Activated gamma-delta T cell (primary cell): Measurements from ENCODE around the gene PARL.

Experiments used
- DNase-seq: peaks from one replicate; lab custom pipeline; 2025; lab: John Stamatoyannopoulos, UW
- total RNA-seq, 2 donors: gene quantifications; one replicate each; lab custom pipeline; 2026; lab: John Stamatoyannopoulos, UW

PARL gene, protein sequence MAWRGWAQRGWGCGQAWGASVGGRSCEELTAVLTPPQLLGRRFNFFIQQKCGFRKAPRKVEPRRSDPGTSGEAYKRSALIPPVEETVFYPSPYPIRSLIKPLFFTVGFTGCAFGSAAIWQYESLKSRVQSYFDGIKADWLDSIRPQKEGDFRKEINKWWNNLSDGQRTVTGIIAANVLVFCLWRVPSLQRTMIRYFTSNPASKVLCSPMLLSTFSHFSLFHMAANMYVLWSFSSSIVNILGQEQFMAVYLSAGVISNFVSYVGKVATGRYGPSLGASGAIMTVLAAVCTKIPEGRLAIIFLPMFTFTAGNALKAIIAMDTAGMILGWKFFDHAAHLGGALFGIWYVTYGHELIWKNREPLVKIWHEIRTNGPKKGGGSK
- total RNA-seq: 4.5 to 4.6 reads per million in 2 donors

DNA sequence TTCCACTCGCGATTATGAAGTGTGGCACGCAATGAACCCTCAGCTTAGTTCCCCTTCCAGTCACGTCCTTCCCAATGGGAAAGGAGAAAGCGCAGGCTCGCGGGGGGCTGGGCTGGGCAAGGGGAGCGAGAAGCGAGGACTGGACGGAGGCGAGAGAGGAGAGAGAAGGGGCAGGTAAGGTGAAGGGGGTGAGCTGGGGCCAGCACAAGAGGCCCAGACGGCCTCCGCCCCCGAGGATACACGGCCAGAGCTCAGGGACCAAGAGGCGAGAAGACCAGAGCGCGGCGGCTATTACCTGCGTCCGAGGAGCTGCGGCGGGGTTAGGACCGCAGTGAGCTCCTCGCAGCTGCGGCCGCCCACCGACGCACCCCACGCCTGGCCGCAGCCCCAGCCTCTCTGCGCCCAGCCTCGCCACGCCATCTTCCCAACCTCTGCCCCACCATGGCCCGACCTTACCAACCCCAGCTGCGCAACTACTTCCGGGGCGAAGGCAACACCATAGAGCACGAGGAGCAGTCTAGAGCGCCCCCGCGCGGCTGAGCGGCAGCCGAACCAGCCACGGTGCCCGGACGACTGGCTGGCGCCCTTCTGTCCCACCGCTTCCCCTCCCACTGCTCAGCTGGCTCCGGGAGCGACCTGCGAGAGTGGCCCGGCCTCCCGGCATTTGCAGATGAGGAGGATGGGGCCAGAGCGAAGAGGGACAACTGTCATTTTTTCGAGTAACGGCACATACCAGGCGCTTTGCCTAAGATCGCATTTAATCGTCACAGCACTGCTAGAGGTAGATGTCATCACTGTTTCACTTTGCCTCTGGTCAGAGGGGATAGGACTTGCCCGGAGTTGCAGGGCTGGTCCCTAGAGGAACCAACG, at the start of gene PARL:
Gene PARL (minus strand): TSS at position 454 of the 870 bp plus-strand sequence. CDS start 34 bp downstream, at position 420.
- peak; percentile 83 for DNase-seq

GRCh38 chr3:183933160-183933559, 48.5 kb upstream of the PARL start:
- DNase-seq: no peak

DNA sequence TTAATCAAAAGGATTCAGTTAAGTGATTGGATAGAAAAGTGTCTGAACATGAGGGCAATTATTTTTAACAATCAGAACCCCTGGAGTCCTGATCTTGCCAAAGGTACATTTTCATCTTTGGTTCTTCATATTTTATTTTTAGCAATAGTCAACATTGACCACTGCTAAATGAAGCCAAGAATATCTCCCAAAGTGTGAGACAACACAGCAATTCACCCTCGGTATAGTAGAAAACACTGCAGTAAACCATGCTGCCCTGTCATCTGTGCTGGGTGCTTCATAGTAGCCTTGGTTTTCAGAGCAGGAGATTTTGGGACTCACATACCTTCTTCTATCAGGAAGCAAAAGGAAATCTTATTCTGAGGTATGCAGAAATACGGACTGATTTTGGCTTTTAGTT, 47.2 kb upstream of the PARL start:
- no peak for DNase-seq

DNA sequence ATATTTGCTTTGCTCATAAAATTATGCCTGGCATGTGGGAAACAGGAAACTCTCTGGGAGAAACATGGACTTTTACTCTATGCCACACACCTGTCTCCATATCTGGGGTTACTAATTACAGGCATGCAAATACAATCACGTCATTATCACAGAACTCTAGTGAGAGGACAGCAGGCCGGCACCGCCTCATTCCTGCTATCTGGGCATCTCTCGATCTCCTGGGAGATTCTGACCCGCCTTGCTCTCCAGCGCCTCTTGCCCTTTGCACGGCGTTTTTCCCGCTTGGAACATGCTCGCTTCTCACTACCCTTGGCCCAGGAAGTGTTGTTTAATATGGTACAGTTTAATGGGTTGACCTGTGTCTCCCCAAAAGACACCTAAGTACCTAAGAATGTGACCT, 45.4 kb upstream of the PARL start:
- DNase-seq: no peak

DNA sequence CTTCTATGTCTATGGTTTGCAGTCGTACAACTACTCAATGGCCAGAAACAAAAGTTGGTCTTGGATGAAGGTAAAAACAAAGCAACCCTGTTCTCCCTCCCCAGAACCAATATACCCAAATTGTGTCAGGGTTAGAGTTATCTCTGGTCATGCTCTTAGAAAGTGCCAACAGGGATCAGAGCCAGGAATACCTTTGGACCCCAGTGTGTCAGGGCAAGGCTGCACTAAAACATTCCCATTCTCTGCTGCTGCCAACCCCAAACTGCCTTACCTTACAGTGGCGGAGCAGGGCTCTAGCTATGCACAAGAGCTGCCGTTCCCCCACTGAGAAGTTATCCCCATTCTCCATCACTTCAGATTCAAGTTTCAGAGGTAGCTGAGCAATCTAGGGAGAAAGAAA, 42.4 kb upstream of the PARL start:
- DNase-seq: no peak

GRCh38 chr3:183924956-183925355, 40.3 kb upstream of the PARL start:
- DNase-seq: no peak

DNA sequence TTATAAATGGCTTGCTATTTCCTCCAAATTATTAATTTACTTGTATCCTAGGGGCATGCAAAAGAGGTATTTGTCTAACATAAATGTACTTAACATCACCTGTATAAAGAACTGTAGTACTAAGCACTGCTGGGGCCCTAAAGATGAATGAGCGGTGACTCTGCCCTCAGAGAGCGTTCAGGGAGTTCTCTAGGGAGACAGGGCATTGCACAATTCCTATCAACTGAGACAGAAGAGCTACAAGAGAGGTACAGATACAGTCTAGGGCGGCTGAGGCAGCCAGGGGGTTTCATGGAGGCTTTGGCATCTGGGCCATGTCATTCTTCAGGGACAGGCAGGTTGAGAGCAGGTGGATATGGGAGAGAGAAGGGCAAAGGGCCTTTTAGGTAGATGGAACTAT, 39.9 kb upstream of the PARL start:
- no peak for DNase-seq

GRCh38 chr3:183922421-183922820, 37.7 kb upstream of the PARL start:
- no peak for DNase-seq

DNA sequence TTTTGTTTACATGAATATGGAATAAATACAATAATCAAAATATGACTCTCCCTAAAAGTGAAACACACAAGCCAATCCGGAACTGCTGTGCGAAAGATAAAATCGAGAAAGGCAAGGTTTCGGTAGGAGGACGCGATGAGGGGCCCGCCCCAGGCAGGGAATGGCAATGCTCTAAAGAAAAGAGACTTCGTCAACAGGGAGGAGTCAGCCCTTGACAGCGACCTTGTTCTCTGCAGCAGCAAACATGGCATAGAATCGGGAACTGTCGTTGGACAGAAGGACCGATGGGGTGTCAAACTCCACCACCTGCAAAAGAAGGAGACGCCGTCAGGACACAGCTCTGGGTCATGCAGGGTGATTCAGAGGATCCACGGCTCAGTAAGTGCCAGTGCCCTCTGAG, 36.4 kb upstream of the PARL start:
- DNase-seq: no peak

DNA sequence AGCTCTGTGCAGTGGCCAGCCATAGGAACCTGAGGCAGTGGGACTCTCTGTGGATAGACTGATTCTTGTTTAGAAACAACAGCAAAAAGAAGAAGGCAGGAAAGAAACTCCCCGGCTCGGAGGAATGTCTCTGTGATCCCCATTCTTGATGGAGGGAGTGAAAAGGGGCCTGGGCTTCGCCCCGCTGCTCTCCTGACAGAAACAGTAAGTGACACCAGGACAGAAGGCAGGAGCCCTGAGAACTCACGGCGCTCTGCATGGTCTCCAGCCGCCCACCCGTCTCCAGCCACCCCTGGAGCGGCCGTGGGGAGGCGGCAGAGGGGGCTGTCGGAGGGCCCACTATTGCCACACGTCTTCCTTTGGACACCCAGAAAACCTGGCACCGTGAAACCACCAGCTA, 35.7 kb upstream of the PARL start:
- no peak for DNase-seq

DNA sequence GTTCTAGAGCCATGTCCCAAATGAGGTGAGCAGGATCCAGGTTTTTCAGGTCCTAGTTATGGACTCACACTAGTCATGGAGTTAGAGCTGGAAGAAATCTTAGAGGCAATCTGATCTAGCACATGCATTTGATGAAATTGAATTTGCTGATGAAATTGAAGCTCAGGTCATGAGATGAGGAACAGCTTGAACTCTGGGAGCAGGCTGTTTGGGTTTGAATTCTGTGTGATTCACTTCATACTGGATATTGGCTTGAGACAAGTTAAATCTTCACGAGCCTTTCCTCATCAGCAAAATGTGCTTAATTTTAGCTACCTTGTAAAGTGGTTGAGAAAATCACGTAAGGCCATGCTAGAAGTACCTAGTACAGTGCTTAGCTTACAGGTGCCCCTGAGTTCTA, 33.5 kb upstream of the PARL start:
- no peak for DNase-seq

DNA sequence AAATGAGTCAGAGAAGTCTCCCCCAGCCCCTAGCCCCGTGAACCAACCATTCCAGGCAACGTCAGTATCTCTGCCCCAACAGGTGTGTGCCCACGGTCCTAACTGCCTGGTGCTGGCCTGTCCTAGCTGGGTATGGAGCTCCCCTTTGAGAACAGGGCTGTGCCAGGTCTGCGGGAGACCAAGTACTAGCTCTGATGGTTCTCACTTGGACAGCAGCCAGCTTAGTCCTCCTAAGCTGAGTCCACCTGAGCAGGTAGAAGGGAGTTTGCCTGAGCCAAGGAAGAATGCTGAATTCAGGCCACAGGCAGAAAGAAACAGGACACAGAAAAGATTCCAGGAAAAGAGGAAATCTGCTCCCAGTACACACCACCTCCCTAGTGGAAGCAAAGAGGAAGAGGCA, 33.1 kb upstream of the PARL start:
- DNase-seq: no peak

GRCh38 chr3:183914856-183915255, 30.2 kb upstream of the PARL start:
- DNase-seq: no peak

GRCh38 chr3:183913580-183913920, 28.9 kb upstream of the PARL start:
- no peak for DNase-seq

- DNase-seq: no peak
These were observed 28.4 kb upstream of the PARL start for GRCh38 chr3:183912895-183913579.

GRCh38 chr3:183911763-183912506, 27.3 kb upstream of the PARL start:
- no peak for DNase-seq

GRCh38 chr3:183911087-183911486, 26.4 kb upstream of the PARL start:
- DNase-seq: no peak

GRCh38 chr3:183909030-183909600, 24.4 kb upstream of the PARL start:
- DNase-seq: no peak

DNA sequence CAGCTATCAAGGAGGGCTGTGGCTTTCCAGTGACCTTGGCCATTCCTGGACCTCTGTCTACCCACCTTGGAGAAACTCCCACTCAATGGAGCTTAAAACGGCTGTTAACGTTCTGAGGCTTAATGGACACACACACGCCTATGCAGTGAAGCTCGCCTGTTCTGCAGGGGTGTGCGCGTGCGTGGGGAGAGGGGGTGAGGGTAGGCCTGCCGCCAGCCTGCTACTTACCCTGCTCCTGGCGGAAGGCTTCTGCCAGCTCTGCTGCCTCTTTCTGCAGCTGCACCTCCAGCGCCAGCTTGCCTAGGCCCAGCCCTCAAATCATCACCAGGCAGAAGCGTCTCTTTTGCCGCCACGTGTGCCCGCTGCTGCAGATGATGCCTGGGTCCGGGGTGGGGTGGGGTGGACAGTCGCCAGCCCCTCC, 23.2 kb upstream of the PARL start:
- no peak for DNase-seq

DNA sequence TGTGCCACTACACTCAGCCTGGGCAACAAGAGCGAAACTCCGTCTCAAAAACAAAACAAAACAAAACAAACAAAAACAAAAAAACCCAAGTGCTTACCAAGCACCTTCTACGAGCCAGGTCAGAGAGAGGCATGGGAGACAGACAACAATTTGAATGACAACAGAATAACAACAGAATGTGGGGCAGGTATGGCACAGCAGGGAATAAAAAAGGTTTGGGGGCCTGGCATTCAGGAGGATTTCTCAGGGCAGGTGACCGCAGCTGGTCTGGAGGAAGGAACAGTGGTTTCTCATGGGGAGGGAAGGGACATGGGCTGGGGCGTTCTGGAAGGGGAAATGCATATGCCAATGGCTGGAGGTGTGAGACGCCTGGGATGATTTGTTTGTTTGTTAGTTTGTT, 22.5 kb upstream of the PARL start:
- DNase-seq: no peak

- no peak for DNase-seq
These were observed 21.7 kb upstream of the PARL start for GRCh38 chr3:183906234-183906921.
